Spleen (tissue), 7 donors: ENCODE data around the gene RFNG.

ENCODE experiments used
- CTCF ChIP-seq, 11 experiments: fragments of 200-600 bp in 7 of 11; fragments of 450-650 bp in 4 of 11; sonication (generic) in 4 of 11; IDR thresholded peaks in 8 of 11; conservative IDR thresholded peaks in 3 of 11; 1 replicate in 7 of 11; 2 replicates in 4 of 11; pipeline versions ENCODE4 v1.4.0 to v1.8.0; 2016 to 2021; ENCODE audit warnings: antibody characterized with exemption in 11 of 11, inconsistent platforms in 4 of 11, mild to moderate bottlenecking in 1 of 11
- POLR2A ChIP-seq, 3 donors: fragments of 450-650 bp; IDR thresholded peaks; one replicate each; pipeline ENCODE4 v1.5.1; 2017; ENCODE audit warnings: antibody characterized with exemption in 3 of 3, mild to moderate bottlenecking in 1 of 3
- POLR2AphosphoS5 ChIP-seq, 3 donors: sonication (generic); formaldehyde crosslinking; IDR thresholded peaks; one replicate each; pipeline ENCODE4 v1.5.1; 2017; ENCODE audit warnings: antibody characterized with exemption in 3 of 3
- donor health status: DM: no; HTN: no; CAD: no; lungs with moderate emphysema.
- donor health status: DM: no; HTN: no; CAD: no.
- donor health status: DM: no; HTN: no; CAD: no.

DNA sequence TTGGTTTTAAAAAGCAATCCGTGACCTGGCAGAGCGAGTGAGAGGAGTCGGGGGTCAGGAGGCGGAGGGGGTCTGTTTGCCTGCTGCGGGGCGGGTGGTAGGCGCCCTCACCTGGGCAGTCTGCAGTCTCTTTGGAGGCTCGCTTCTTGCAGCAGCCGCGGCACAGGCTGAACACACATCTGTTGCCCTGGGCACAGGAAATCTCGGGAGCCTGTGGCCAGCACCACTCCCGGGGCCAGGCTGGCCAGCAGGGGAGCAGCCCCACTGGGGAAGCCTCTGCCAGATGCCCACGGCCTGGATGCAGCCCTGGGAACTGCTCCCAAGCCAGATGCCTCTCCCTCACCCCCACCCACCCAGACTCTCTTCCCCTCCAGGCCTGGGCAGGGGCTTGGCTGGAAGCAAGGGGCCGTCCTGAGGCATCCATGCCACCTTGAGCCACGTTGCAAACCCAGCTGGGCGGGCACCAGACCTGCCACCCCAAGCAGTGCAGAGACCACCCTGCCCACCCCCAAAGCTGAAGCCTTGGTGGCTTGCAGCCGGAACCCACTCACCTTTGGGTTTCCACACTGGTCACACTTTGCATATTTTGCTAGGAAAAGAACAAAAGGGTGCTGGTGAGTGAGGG is 6.7 kb upstream of the RFNG start:
- TF ChIP-seq POLR2A (IDR thresholded peaks at IDR 0.05), result no peak
- TF ChIP-seq CTCF (IDR thresholded peaks at IDR 0.05 in 8 of 11, conservative IDR thresholded peaks at IDR 0.05 in 3 of 11), result no peak
- no peak for TF ChIP-seq POLR2AphosphoS5 (IDR thresholded peaks at IDR 0.05)
